GM18520 (cell line): ENCODE measurements around the gene PHETA1.
A peak's percentile ranks its signal among the peaks of the same experiment; 100 is the strongest.
"Not testable (repeated sequence)": the region's sequence is repeated elsewhere in the genome, so short reads cannot be mapped to it uniquely, and the experiment has no call there.

Experiments used
- ATAC-seq: cut with Tn5 transposase; IDR thresholded peaks from one replicate; pipeline ENCODE4 v1.9.1; 2021; ENCODE audit not compliant: unreplicated experiment

The PHETA1 gene

GRCh38 chr12:111405859-111406473, 37.1 kb upstream of the PHETA1 start, which contains the start of gene SH2B3:
TSS of gene SH2B3 (plus strand) at chr12:111405923. CDS start at chr12:111418146, 12,223 bp downstream.
- ATAC-seq: no peak

GRCh38 chr12:111405149-111405858, 36.4 kb upstream of the PHETA1 start:
- ATAC-seq: peak; percentile 39

- no peak for ATAC-seq
These were observed 35.7 kb upstream of the PHETA1 start for GRCh38 chr12:111404362-111405148.

- not testable (repeated sequence) for ATAC-seq
These were observed 33.6 kb upstream of the PHETA1 start for GRCh38 chr12:111402490-111402824.

- ATAC-seq: no peak
These were observed 32.3 kb upstream of the PHETA1 start for GRCh38 chr12:111401167-111401605.

- ATAC-seq: not testable (repeated sequence)
These were observed 31.0 kb upstream of the PHETA1 start for GRCh38 chr12:111399741-111400404.

GRCh38 chr12:111398530-111398929, 29.6 kb upstream of the PHETA1 start:
- ATAC-seq: no peak

- ATAC-seq: peak; percentile 60
These were observed 28.0 kb upstream of the PHETA1 start for GRCh38 chr12:111396726-111397445.

GRCh38 chr12:111396271-111396670, 27.4 kb upstream of the PHETA1 start:
- not testable (repeated sequence) for ATAC-seq

- no peak for ATAC-seq
These were observed 26.7 kb upstream of the PHETA1 start for GRCh38 chr12:111395336-111396187.

GRCh38 chr12:111394480-111394879, 25.6 kb upstream of the PHETA1 start:
- no peak for ATAC-seq

- no peak for ATAC-seq
These were observed 24.9 kb upstream of the PHETA1 start for GRCh38 chr12:111393700-111394300.

GRCh38 chr12:111390910-111391309, 22.0 kb upstream of the PHETA1 start:
- ATAC-seq: no peak

- no peak for ATAC-seq
These were observed 20.7 kb upstream of the PHETA1 start for GRCh38 chr12:111389635-111390034.

GRCh38 chr12:111387747-111388323, 18.9 kb upstream of the PHETA1 start:
- ATAC-seq: no peak

GRCh38 chr12:111386885-111387284, 18.0 kb upstream of the PHETA1 start:
- no peak for ATAC-seq

GRCh38 chr12:111384596-111384995, 15.7 kb upstream of the PHETA1 start:
- no peak for ATAC-seq

- no peak for ATAC-seq
These were observed 11.2 kb upstream of the PHETA1 start for GRCh38 chr12:111379942-111380554.
